Esophagus squamous epithelium (tissue), 5 donors: Measurements from ENCODE around the gene LRRK2. TPM values are rescaled to one million over a fixed set of nuclear protein-coding genes. Genes with fewer than 3 reads are reported as not detected.
"Not testable (repeated sequence)": the region's sequence is repeated elsewhere in the genome, so short reads cannot be mapped to it uniquely, and the experiment has no call there.

Experiments used
- DNase-seq: peaks from one replicate; lab custom pipeline; 2025; lab: John Stamatoyannopoulos, UW
- H3K27ac ChIP-seq, 4 donors: fragments of 200-600 bp; sonication (generic); one replicate each; pipeline ENCODE4 v1.5.1; 2016 to 2019; ENCODE audit warnings: mild to moderate bottlenecking in 1 of 4
- H3K27me3 ChIP-seq, 4 donors: fragments of 200-600 bp; sonication (generic); 1 replicate in 3 of 4; 2 replicates in 1 of 4; pipeline versions ENCODE4 v1.5.1 to v1.6.0; 2017 to 2021; ENCODE audit warnings: antibody characterized with exemption in 1 of 4
- H3K36me3 ChIP-seq, 3 donors: fragments of 200-600 bp; sonication (generic); one replicate each; pipeline ENCODE4 v1.5.1; 2016 to 2019
- H3K4me1 ChIP-seq, 3 donors: fragments of 200-600 bp; sonication (generic); one replicate each; pipeline ENCODE4 v1.5.1; 2017 to 2019
- H3K4me3 ChIP-seq, 4 donors: fragments of 200-600 bp; sonication (generic); 1 replicate in 3 of 4; 2 replicates in 1 of 4; pipeline ENCODE4 v1.5.1; 2016 to 2019; ENCODE audit warnings: mild to moderate bottlenecking in 2 of 4, moderate library complexity in 1 of 4
- H3K9me3 ChIP-seq, 3 donors: fragments of 200-600 bp; sonication (generic); one replicate each; pipeline ENCODE4 v1.5.1; 2016 to 2019
- CTCF ChIP-seq, 6 experiments: fragments of 450-650 bp in 4 of 6; fragments of 200-600 bp in 2 of 6; sonication (generic) in 2 of 6; IDR thresholded peaks; one replicate each; pipeline ENCODE4 v1.5.1; 2016 to 2019; ENCODE audit warnings: antibody characterized with exemption in 6 of 6, mild to moderate bottlenecking in 4 of 6, moderate library complexity in 4 of 6
- POLR2A ChIP-seq, 4 donors: fragments of 450-650 bp; IDR thresholded peaks; one replicate each; pipeline ENCODE4 v1.6.1; 2017; ENCODE audit warnings: antibody characterized with exemption in 4 of 4, mild to moderate bottlenecking in 4 of 4, moderate library complexity in 3 of 4
- WGBS, 2 donors: methylation state at CpG; one replicate each; pipeline ENCODE4 v1.1.5; 2018; 5-methylcytosine and 5-hydroxymethylcytosine counted together
- intact Hi-C: fragments of 100-400 bp; cut with DNase I; formaldehyde crosslinking; loops from one replicate; pipeline ENCODE4 v1.15.0; 2022
- total RNA-seq, 4 donors: library from RNA; depleted of rRNA; stranded (reverse); fragments of >200 nt; gene quantifications; one replicate each; pipeline ENCODE4 v1.1.0, GENCODE V29; 2016
- donor health status: DM: yes; HTN: yes; CAD: no.

Gene LRRK2
- total RNA-seq, 4 donors from 2014 or later: 10.9 to 21.4 (median 13.4) TPM

GRCh38 chr12:40351976-40352375, 127.2 kb downstream of the LRRK2 start:
- no peak for DNase-seq
- Histone ChIP-seq H3K4me3 (no peak overlapping the region), H3K4me1 (no peaks in the 10 kb centered on the region), H3K36me3 (peaks cover 0 to 73% (median 0%) of the 10 kb centered on the region in 3 donors), H3K27me3 (no peaks in the 10 kb centered on the region), H3K9me3 (no peaks in the 10 kb centered on the region), H3K27ac (no peak overlapping the region)
- 89 to 91% methylated on average over 1 of the region's 1 CpG for WGBS, 2 donors
- TF ChIP-seq CTCF (IDR thresholded peaks at IDR 0.05) (no peak), POLR2A (IDR thresholded peaks at IDR 0.05) (no peak)
- intact Hi-C loops: no loop called here

- Histone ChIP-seq H3K27ac (no peak overlapping the region), H3K4me1 (no peaks in the 10 kb centered on the region), H3K4me3 (no peak overlapping the region), H3K27me3 (no peaks in the 10 kb centered on the region), H3K36me3 (no peaks in the 10 kb centered on the region), H3K9me3 (no peaks in the 10 kb centered on the region)
- TF ChIP-seq CTCF (IDR thresholded peaks at IDR 0.05) (peak in 1 of 6 experiments; percentile 22), POLR2A (IDR thresholded peaks at IDR 0.05) (no peak)
- no peak for DNase-seq
- intact Hi-C loops: no loop called here
- 65 to 67% methylated on average over 6 of the region's 6 CpGs for WGBS, 2 donors
Measured at GRCh38 chr12:40375076-40375475, 150.3 kb downstream of the LRRK2 start.

- intact Hi-C loops: no loop called here
- 85 to 91% methylated on average over 5 of the region's 5 CpGs for WGBS, 2 donors
- Histone ChIP-seq H3K4me3 (no peak overlapping the region), H3K4me1 (no peaks in the 10 kb centered on the region), H3K9me3 (no peaks in the 10 kb centered on the region), H3K27me3 (no peaks in the 10 kb centered on the region), H3K27ac (no peak overlapping the region), H3K36me3 (no peaks in the 10 kb centered on the region)
- TF ChIP-seq CTCF (IDR thresholded peaks at IDR 0.05) (no peak), POLR2A (IDR thresholded peaks at IDR 0.05) (no peak)
- no peak for DNase-seq
Measured at GRCh38 chr12:40376533-40377267, 151.9 kb downstream of the LRRK2 start.

- H3K27me3 ChIP-seq: no peaks in the 10 kb centered on the region
- no peaks in the 10 kb centered on the region for H3K36me3 ChIP-seq
- no peak for DNase-seq
- no peaks in the 10 kb centered on the region for H3K9me3 ChIP-seq
- no peaks in the 10 kb centered on the region for H3K4me1 ChIP-seq
- H3K27ac ChIP-seq: no peak overlapping the region
- WGBS, 2 donors: 31 to 44% methylated on average over 1 of the region's 1 CpG
- H3K4me3 ChIP-seq: no peak overlapping the region
- TF ChIP-seq CTCF (IDR thresholded peaks at IDR 0.05) (no peak), POLR2A (IDR thresholded peaks at IDR 0.05) (no peak)
- intact Hi-C loops: no loop called here
Measured at GRCh38 chr12:40378691-40379090, 153.9 kb downstream of the LRRK2 start.

- WGBS, 2 donors: 60 to 77% methylated on average over 1 of the region's 1 CpG
- no peaks in the 10 kb centered on the region for H3K4me1 ChIP-seq
Measured at GRCh38 chr12:40382217-40382616, 157.4 kb downstream of the LRRK2 start.

GRCh38 chr12:40387279-40387678, 162.5 kb downstream of the LRRK2 start:
- 45 to 56% methylated on average over 3 of the region's 3 CpGs for WGBS, 2 donors
- H3K4me1 ChIP-seq, H3K4me3 ChIP-seq, intact Hi-C loops, H3K27ac ChIP-seq, H3K9me3 ChIP-seq, H3K27me3 ChIP-seq, H3K36me3 ChIP-seq, DNase-seq: not testable (repeated sequence)

More at GRCh38 chr12:40382217-40382616, 157.4 kb downstream of the LRRK2 start:
- H3K4me3 ChIP-seq: no peak overlapping the region
- H3K27ac ChIP-seq: no peak overlapping the region
- no peaks in the 10 kb centered on the region for H3K27me3 ChIP-seq
- H3K9me3 ChIP-seq: no peaks in the 10 kb centered on the region
- no peak for DNase-seq
- no peaks in the 10 kb centered on the region for H3K36me3 ChIP-seq
- TF ChIP-seq CTCF (IDR thresholded peaks at IDR 0.05) (no peak), POLR2A (IDR thresholded peaks at IDR 0.05) (no peak)
- intact Hi-C loops: no loop called here
